ENCODE results near the gene PCAT6. TPM values are rescaled to one million over a fixed set of nuclear protein-coding genes. Genes with fewer than 3 reads are reported as not detected.

PCAT6 gene
- total RNA-seq, 1 experiment from 2014 or later = 2.8 TPM

GRCh38 chr1:202802998-202803932, 7.5 kb upstream of the PCAT6 start:
- intact Hi-C loops (cut with micrococcal nuclease; ENCODE audit: unreplicated experiment) = no loop called here
- CTCF ChIA-PET = interaction anchor here (1.6 kb wide), 1 partner anchor 51 kb away, joined by 4 read pairs; no protein-coding TSS in a partner anchor
- peak; percentile 30 for DNase-seq
- Mint-ChIP-seq H3K4me1 (ENCODE audit: low read depth, unreplicated experiment) (peaks cover 25% of the 10 kb centered on the region), H3K36me3 (ENCODE audit: insufficient read depth, unreplicated experiment) (peaks cover 37% of the 10 kb centered on the region), H3K27me3 (ENCODE audit: unreplicated experiment) (no peaks in the 10 kb centered on the region), H3K27ac (ENCODE audit: unreplicated experiment) (peak overlapping the region; percentile 73), H3K9me3 (ENCODE audit: low read depth, unreplicated experiment) (no peaks in the 10 kb centered on the region), H3K4me3 (ENCODE audit: low read depth, unreplicated experiment) (peak overlapping the region; percentile 51)
- TF ChIP-seq, protein P1, sequence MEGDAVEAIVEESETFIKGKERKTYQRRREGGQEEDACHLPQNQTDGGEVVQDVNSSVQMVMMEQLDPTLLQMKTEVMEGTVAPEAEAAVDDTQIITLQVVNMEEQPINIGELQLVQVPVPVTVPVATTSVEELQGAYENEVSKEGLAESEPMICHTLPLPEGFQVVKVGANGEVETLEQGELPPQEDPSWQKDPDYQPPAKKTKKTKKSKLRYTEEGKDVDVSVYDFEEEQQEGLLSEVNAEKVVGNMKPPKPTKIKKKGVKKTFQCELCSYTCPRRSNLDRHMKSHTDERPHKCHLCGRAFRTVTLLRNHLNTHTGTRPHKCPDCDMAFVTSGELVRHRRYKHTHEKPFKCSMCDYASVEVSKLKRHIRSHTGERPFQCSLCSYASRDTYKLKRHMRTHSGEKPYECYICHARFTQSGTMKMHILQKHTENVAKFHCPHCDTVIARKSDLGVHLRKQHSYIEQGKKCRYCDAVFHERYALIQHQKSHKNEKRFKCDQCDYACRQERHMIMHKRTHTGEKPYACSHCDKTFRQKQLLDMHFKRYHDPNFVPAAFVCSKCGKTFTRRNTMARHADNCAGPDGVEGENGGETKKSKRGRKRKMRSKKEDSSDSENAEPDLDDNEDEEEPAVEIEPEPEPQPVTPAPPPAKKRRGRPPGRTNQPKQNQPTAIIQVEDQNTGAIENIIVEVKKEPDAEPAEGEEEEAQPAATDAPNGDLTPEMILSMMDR (IDR thresholded peaks at IDR 0.05; ENCODE audit: unreplicated experiment) = no peak
- no TSS peak for BruUV-seq (replicated peaks)

DNA sequence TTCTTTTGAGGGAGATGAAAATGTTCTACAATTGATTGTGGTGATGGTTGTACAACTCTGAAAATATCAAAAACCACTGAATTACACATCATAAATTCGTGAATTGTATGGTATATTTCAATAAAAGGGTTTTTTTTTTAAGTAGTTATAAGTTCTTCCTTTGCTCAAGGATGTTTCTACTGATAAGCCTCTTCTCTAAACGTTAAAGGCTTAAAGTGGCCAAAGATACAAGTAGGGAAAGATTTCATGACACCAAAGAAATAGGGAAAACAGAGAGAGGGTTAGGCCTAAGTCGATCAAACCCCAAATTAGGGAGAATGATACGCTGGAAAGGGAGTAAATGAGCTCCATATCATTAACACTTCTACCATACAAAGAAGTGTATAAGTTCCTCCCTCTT, 6.6 kb upstream of the PCAT6 start:
- no peak for DNase-seq
- H3K27me3 Mint-ChIP-seq (ENCODE audit: unreplicated experiment) = no peaks in the 10 kb centered on the region
- TF ChIP-seq, protein P1 (IDR thresholded peaks at IDR 0.05; ENCODE audit: unreplicated experiment) = no peak
- CTCF ChIA-PET = no interaction called here
- no TSS peak for BruUV-seq (replicated peaks)
- H3K4me1 Mint-ChIP-seq (ENCODE audit: low read depth, unreplicated experiment) = peaks cover 34% of the 10 kb centered on the region
- H3K9me3 Mint-ChIP-seq (ENCODE audit: low read depth, unreplicated experiment) = no peaks in the 10 kb centered on the region
- intact Hi-C loops (cut with micrococcal nuclease; ENCODE audit: unreplicated experiment) = no loop called here
- H3K27ac Mint-ChIP-seq (ENCODE audit: unreplicated experiment) = no peak overlapping the region
- H3K4me3 Mint-ChIP-seq (ENCODE audit: low read depth, unreplicated experiment) = no peak overlapping the region
- H3K36me3 Mint-ChIP-seq (ENCODE audit: insufficient read depth, unreplicated experiment) = peaks cover 35% of the 10 kb centered on the region

DNA sequence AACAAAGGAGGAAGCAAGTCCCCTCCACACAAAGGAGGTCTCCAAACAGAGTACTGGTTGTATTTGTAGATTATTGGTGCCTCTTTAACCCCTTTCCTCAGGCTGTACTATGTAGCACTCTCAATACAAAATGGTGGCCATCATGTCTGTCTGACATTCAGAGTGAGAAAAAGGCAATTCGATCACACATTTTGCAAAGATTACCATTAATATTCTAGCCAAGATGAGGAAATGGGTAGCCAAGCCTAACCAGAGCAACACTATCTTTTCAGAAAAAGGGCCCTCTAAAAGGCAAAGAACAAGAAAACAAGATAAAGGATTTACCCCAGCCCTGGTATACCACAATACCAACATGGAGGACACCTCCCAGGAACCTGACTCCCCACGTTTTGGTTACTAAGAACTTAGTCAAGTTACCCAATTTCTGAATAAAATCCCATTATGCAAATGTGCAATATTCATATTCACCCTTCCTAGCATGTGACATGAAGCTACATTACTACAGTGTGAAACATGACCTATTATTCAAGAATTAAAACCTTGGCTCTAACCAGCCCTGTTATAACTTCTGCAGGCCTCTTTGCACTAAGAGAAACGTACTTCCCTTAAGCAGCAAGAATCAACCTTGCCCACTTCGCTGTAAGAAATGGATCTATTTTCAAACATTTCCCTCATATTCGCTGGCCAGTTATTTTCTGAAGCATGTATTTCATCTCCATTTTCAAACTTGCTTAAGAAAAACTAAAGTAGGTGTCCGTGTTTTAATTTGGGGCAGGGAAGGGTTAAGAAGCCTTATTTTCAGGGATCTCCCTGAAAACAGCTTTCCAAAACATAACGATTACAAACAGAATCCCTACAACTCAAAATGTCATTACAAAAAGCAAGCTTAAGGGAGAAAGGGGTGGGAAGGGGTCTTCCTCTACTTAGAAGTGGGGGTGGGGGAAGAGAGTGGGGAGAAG, 4.6 kb upstream of the PCAT6 start:
- TSS peak; percentile 38 for BruUV-seq (replicated peaks)
- peak overlapping the region; percentile 82 for H3K4me3 Mint-ChIP-seq (ENCODE audit: low read depth, unreplicated experiment)
- intact Hi-C loops (cut with micrococcal nuclease; ENCODE audit: unreplicated experiment) = no loop called here
- DNase-seq = no peak
- peaks cover 47% of the 10 kb centered on the region for H3K36me3 Mint-ChIP-seq (ENCODE audit: insufficient read depth, unreplicated experiment)
- H3K27me3 Mint-ChIP-seq (ENCODE audit: unreplicated experiment) = no peaks in the 10 kb centered on the region
- TF ChIP-seq, protein P1 (IDR thresholded peaks at IDR 0.05; ENCODE audit: unreplicated experiment) = no peak
- H3K4me1 Mint-ChIP-seq (ENCODE audit: low read depth, unreplicated experiment) = peaks cover 43% of the 10 kb centered on the region
- CTCF ChIA-PET = no interaction called here
- peak overlapping the region; percentile 80 for H3K27ac Mint-ChIP-seq (ENCODE audit: unreplicated experiment)
- no peaks in the 10 kb centered on the region for H3K9me3 Mint-ChIP-seq (ENCODE audit: low read depth, unreplicated experiment)

- CTCF ChIA-PET = no interaction called here
- TF ChIP-seq, protein P1 (IDR thresholded peaks at IDR 0.05; ENCODE audit: unreplicated experiment) = no peak
- Mint-ChIP-seq H3K9me3 (ENCODE audit: low read depth, unreplicated experiment) (no peaks in the 10 kb centered on the region), H3K4me3 (ENCODE audit: low read depth, unreplicated experiment) (peak overlapping the region; percentile 82), H3K4me1 (ENCODE audit: low read depth, unreplicated experiment) (peaks cover 50% of the 10 kb centered on the region), H3K36me3 (ENCODE audit: insufficient read depth, unreplicated experiment) (peaks cover 50% of the 10 kb centered on the region), H3K27ac (ENCODE audit: unreplicated experiment) (peak overlapping the region; percentile 80), H3K27me3 (ENCODE audit: unreplicated experiment) (no peaks in the 10 kb centered on the region)
- intact Hi-C loops (cut with micrococcal nuclease; ENCODE audit: unreplicated experiment) = no loop called here
- DNase-seq = peak; percentile 45
- no TSS peak for BruUV-seq (replicated peaks)
Observed at GRCh38 chr1:202806845-202807450, 3.8 kb upstream of the PCAT6 start.
